Measurements from ENCODE around the gene ALKBH5.
A peak's percentile ranks its signal among the peaks of the same experiment; 100 is the strongest.

The ALKBH5 gene

DNA sequence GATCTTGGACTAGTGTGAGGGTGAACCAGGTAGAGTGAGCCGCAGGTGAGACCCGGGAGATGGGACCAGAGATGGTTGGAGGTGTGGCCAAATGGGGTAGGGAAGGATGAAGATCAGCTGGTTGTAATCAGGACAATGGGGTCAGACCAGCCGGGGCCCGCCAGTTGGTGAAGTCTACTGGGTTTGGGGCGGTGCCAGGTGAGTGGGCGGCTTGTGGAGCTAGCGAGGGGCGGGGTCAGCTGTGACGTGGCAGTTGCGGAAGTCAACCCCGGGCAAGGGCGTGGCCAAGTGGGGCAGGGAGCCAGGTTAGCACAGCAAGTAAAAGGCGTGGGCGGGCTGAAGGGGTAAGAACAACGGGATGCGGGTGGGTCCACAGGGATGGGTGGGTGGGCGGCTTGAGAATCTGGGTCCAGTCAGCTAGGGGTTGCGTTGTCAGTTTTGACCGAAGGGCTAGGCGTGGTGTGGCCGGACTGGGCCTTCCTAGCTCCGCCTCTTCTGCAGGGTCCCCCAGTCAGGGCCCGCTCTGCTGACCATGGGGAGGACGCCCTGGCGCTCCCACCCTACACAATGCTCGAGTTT lies 25.5 kb upstream of the ALKBH5 start:
- peak; percentile 92 for DNase-seq (ENCODE audit: low read depth)

DNA sequence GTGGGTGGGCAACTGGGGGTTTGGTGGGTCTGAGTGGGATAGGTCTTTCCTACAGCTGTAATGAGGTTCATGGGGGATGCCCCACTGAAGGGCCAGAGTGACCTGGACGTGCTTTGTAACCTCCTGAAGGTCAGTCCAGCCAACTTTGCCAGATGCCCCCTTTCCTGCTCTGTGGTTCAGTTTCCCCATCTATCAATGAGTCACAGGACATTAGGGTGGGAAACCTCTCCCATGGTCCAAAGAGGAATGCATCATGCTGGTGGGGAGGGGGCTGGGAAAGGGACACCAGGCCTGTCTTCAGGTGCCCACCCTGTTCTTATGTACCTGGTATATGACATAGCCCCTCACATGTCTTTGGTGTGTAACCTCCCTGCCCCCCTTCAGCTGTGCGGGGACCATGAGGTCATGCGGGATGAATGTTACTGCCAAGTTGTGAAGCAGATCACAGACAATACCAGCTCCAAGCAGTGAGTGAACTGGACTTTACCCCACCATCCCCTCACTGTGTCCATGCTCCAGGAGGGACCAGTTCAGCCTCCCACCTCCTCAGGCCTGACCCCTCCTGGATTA lies 24.0 kb upstream of the ALKBH5 start:
- DNase-seq (ENCODE audit: low read depth): no peak

DNA sequence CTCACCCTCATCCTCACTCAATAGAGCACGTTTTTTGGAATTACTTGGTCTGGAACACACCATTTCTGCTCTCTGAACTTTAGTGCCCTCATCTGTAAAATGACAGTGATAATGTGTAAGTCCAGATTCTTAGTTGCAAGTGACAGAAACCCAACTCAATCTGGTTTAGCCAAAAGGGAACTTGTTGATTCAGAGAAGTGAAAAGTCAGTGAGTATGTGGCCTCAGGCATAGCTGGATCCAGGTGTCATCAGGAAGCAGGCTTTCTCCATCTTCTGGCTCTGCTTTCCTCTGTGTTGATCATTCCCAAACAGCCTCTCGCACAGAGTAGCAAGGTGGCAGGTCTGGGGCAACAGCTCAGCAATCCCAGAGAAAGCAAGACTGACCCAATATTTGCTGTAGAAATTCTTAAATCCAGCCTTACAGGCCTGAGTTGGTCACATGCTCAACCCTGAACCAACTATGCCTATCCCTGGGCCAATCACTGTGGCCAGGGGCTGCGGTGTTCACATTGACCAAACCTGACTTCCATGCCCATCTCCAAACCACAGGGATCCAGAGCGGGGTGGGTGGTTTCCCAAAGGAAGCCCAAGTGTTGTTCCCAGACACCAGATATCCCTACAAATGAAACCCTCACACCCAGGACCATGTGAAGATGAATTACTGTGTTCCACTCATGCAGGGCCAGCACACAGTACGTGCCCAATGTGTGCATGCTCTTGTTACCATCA lies 23.3 kb upstream of the ALKBH5 start:
- DNase-seq (ENCODE audit: low read depth): no peak

DNA sequence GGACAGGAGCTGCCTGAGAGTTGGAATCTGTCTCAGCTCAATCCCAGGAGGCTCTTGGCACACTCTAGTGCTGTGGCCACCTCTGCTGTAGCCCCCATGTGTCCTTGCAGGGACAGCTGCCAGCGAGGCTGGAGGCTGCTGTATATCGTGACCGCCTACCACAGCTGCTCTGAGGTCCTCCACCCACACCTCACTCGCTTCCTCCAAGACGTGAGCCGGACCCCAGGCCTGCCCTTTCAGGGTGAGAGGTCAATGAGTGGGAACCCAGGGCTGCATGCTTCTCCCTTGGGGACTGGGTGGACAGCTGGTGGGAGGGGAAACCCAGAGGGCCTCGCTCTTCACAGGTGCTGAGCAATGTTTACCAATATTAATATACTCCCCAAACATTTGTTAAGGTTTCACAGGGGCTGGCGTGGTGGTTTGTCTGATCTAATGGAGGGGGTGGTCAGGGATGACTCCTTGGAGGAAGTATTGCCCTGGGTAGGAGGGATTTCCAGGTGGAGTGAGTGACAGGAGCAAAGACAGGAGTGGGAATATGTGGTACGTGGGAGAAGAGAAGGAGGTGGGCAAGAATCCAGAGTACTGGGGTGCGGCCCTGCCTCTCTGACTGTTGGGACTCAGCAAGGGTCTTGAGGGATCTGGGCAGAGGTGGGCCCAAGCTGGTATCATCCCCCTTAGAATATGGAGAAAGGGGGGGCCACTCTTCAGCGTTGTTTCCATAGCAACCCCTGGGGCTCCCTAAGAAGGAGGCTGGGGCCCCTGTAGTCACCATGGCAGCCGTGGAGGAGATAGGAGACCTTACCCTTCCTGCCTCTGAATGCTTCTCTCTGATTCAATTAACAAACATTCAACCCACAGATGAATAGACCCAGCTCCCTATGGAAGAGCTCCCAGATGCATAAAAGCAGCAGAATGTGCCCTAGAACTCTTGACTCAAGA lies 22.2 kb upstream of the ALKBH5 start:
- no peak for DNase-seq (ENCODE audit: low read depth)

DNA sequence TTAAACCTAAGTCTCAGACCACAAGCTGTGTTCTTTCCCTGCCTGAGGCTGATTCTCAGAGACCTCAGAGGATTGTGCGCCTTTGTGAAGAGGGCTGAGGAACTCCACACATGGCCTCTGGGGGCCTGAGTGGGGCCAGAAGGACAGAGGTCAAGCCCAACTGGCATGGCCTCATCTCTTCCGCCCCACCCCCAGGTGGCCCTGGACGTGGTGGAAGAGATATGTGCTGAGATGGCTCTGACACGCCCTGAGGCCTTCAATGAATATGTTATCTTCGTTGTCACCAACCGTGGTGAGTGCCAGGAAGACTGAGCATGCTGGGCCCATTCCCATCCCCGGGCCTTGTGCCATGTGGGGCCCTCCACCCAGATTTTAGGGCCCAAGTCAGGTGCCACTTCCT lies 20.1 kb upstream of the ALKBH5 start:
- DNase-seq (ENCODE audit: low read depth): no peak

DNA sequence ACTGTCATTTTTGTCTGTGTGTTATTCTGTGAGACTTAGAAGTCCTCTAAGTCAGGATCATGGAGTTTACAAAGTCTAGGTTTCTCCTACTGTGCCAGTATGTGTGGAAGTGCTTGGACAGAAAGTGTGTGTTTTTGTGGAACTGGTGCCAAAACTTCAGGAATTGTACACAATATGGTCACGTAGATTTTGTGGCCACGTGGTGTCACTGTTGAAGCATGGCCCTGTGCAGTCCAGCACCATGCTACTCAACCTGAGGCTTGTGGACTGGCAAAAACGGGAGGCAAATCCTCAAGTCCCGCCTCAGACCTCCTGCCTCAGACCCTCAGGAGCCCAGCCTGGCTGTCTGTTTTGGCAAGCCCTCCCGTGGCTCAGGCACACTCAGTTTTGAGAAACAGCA lies 16.7 kb upstream of the ALKBH5 start:
- DNase-seq (ENCODE audit: low read depth): no peak

DNA sequence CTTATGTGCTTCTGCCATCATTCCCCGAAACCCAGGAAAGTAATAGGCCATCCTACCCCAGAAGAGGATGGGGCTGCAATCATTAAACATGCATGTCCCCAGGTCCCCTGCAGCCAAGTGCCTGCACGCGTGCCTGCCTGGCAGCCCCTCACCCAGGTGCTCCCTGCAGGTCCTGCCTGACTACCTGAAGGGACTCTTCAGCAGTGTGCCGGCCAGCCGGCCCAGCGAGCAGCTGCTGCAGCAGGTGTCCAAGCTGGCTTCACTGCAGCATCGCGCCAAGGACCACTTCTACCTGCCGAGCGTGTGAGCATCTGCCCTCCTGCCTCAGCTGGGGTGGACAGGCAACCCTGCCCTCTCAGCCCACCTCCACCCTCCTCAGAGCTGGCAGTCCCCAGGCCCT lies 16.2 kb upstream of the ALKBH5 start:
- no peak for DNase-seq (ENCODE audit: low read depth)

DNA sequence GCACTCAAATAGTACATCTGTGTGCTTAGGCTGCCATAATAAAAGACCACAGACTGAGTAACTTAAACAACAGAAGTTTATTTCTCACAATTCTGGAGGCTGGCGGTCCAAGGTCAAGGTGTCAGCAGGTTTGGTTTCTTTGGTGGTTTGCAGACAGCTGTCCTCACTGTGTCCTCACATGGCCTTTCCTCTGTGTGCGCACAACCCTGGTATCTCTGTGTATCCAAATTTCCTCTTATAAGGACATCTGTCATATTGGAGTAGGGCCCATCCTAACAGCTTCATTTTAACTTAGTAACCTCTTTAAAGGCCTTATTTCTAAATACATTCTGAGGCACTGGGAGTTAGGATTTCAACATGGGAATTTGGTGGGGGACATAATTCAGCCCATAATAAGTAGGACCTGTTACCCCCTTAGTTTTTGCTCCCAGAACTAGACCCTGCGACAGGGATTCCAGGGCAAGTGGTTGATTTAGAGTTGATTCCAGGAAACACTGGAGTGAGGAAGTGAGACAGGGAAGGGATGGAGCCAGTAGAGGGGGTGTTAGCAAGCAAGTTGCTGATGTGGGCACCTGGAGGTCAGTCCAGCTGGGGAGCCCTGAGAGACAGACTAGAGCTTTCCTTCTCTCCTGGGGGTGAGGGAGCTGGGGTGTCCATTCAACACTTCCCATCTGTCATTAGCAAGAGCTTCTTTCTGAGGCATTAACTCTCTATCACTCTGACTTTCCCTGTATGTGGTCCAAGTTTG lies 10.9 kb upstream of the ALKBH5 start:
- DNase-seq (ENCODE audit: low read depth): no peak

DNA sequence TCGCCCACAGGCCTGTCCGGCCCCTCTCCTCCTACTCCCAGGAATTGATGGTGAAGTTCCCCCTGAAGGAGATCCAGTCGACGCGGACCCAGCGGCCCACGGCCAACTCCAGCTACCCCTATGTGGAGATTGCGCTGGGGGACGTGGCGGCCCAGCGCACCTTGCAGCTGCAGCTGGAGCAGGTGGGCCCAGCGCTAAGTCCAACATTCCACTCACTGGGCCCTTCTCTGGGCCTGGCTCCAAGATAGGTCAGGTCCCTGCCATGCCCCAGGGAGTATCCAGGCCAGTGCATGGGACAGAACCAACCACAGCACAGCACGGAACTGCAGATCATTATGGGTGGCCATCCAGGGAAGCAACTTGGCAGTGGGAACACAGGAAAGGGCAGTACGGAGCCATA lies 9.9 kb upstream of the ALKBH5 start:
- no peak for DNase-seq (ENCODE audit: low read depth)

DNA sequence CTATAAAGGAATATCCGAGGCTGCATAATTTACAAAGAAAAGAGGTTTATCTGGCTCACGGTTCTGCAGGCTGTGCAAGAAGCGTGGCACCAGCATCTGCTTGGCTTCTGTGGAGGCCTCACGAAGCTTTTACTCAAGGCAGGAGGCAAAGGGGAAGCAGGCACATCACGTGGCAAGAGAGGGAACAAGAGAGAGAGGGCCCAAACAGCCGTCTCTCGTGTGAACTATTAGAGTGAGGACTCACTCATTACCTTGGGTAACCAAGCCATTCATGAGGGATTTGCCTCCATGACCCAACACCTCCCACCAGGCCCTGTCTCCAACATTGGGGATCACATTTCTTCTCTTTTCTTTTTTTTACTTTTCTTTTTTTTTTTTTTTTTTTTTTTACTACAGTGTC lies 7.5 kb upstream of the ALKBH5 start:
- DNase-seq (ENCODE audit: low read depth): no peak

DNA sequence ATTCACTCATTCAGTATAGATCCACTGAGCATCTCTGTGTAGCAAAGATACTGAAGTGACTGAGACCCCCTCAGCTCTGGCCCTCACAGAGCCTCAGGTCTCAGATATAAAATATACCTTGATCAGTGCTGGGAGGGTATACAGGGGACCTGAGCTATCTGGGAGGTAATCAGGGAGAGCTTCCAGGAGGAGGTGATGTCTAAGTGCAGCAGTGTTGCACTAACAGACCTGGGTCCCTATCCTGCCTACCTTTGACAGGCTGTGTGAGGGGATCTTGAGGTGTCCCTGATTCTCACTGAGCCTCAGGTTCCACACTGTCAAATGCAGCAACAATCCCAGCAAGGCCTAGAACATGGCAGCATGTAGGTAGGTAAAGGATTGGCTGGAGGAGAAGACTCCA lies 6.5 kb upstream of the ALKBH5 start:
- DNase-seq (ENCODE audit: low read depth): no peak

DNA sequence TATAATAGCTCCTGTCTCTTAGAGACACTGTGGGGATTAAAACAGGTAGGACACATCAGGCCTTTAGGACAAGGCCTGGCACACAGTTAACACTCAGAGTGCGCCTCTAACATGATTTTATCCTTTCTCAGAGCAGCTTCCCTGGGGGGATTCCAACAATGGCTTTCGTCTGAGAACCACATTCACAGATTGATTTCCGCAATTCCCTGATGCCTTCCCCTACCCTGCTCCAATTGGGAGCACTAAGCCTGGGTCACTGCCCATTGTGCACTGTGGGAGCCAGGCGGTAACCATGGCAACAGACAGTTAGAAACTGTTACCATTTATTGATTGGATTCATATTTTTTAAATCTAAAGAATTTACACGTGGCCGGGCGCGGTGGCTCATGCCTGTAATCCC lies 5.9 kb upstream of the ALKBH5 start:
- DNase-seq (ENCODE audit: low read depth): no peak

DNA sequence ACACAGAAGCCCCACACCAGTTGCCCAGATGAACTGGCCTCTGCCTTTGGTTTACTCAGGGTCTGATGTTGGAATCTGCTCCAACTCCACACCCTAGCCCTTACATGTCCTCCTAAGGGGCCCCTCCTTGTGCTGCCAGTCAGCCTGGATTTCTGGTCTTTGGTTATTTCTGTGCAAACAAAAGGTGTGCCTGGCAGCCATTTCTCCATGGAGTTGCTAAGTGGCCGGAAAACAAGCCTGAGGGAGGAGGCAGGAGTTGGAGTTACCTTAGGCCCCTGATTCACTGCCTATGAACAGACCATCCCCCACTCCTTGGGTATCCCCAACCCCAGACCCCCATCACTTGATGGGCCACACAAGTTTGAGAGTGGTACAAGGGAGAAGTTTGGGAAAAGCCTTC lies 4.4 kb upstream of the ALKBH5 start:
- DNase-seq (ENCODE audit: low read depth): no peak

DNA sequence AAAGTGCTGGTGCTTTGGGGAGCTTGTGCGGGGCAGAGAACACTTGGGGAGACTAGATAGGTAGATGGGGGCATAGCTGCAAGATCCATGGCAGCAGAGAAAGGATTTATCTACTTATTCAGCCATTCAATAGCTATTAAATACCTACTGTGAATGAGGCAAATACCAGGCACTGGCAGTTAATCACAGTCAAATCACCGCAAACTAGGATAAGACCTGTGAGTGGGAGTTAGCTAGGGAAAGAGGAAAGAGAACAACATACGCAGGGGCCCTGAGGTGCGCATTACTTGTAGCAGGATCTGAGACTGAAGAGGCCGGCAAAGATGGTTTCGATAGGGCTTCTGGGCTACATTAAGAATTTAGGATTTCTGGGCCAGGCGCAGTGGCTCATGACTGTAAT lies 3.8 kb upstream of the ALKBH5 start:
- DNase-seq (ENCODE audit: low read depth): no peak

DNA sequence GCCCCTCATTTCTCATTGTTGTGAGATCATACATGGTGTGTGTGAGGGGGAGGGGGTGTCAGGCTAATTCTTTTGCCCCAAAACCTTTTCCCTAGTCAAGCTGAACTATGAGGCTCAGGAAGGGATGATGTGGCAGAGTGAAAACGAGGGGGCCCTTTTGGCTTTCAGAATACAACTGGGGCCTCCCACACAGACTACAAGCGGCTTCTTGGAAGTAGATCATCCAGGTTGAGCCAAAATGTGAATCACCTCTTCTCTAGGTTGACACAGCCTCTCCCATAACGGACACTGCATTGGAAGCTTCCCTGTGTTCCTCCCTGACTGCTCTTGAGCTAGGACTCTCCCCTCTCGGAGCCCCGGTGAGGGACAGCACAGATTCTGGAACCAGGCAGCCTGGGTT lies 2.3 kb upstream of the ALKBH5 start:
- DNase-seq (ENCODE audit: low read depth): no peak

DNA sequence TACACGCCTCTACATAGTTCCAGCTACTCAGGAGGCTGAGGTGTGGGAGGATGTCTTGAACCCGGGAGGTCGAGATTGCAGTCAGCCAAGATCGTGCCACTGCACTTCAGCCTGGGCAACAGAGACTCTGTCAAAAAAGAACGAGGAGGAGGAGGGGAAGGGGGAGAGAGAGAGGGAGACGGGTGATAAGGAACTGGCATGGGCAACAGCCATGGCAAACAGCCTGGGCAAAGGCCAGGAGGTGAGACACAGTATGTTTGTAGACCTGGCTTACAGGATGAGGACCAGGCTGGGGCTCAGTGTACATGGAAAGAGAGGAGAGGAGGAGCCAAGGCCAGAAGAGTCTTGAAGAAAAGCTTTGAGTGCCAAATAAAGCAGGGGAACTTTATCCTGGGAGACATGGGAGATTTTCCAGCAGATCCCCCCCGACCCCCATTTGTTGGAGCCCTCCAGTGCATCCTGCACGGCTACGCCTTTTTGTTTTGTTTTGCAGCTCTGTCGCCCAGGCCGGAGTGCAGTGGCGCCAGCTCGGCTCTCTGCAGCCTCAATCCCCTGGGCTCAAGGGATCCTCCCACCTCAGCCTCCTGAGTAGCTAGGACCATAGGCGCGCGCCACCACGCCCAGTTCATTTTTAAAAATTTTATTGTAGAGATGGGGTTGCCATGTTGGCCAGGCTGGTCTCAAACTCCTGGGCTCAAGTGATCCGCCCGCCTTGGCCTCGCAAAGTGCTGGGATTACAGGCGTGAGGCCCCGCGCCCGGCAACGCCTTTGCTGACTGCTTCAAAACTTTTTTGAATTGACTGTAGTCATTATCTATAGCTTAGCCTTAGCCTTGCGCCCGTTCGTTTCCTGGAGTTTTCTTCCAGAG lies 1.3 kb upstream of the ALKBH5 start:
- DNase-seq (ENCODE audit: low read depth): no peak

DNA sequence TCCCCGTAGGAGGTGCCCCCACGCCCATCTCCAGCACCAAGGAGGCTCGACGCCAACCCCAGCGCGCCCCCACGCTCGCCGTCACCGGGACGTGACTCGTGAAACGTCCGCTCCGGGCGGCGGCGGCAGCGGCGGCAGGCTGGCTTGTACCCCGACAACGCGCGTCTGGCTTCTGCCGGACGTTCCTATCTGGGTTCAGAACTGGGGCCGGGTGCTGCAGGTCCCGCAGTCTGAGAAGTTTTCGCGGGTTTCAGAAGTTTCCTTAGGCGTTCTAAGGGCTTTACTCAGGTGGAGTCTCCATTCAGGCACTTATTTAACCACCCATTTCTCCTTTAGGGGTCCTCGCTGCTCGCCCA lies 672 bp upstream of the ALKBH5 start:
- no peak for DNase-seq (ENCODE audit: low read depth)

DNA sequence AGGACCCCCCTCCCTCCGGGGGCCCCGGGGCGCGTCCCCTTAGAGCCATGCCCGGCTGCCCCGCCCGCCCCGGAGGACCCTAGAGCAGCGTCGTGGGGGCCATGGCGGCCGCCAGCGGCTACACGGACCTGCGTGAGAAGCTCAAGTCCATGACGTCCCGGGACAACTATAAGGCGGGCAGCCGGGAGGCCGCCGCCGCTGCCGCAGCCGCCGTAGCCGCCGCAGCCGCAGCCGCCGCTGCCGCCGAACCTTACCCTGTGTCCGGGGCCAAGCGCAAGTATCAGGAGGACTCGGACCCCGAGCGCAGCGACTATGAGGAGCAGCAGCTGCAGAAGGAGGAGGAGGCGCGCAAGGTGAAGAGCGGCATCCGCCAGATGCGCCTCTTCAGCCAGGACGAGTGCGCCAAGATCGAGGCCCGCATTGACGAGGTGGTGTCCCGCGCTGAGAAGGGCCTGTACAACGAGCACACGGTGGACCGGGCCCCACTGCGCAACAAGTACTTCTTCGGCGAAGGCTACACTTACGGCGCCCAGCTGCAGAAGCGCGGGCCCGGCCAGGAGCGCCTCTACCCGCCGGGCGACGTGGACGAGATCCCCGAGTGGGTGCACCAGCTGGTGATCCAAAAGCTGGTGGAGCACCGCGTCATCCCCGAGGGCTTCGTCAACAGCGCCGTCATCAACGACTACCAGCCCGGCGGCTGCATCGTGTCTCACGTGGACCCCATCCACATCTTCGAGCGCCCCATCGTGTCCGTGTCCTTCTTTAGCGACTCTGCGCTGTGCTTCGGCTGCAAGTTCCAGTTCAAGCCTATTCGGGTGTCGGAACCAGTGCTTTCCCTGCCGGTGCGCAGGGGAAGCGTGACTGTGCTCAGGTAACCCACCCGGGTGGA lies 759 bp downstream of the ALKBH5 start:
- peak; percentile 56 for DNase-seq (ENCODE audit: low read depth)

DNA sequence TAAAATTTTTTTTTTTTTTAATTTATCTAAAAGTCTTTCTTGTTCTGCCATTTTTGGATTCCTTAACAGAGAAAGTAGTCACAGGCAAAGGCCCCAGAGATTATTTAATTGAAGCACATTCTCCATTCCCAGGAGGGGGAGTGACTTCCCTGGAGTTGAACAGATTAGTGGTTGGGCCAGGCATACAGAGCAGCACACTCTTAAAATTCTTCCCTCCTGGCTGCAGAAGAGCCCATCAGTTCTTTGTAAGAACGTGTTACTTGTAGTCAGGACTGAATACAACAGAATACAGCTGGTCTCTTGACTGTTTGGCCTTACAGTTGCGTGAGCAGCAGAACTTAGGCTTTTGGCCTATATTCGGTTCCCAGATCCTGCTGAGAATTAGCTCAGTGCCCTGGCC lies 1.8 kb downstream of the ALKBH5 start:
- peak; percentile 49 for DNase-seq (ENCODE audit: low read depth)

Measured in iris pigment epithelial cell (primary cell).